Measurements from ENCODE around the gene TFEB. TPM values are rescaled to one million over a fixed set of nuclear protein-coding genes. Genes with fewer than 3 reads are reported as not detected.

TFEB gene
- total and polyA plus RNA-seq, 10 of the 15 experiments (the other 5 are each of a cell fraction or from before 2014, with no cell fraction given): 0.84 to 108 (median 60.8) TPM

DNA sequence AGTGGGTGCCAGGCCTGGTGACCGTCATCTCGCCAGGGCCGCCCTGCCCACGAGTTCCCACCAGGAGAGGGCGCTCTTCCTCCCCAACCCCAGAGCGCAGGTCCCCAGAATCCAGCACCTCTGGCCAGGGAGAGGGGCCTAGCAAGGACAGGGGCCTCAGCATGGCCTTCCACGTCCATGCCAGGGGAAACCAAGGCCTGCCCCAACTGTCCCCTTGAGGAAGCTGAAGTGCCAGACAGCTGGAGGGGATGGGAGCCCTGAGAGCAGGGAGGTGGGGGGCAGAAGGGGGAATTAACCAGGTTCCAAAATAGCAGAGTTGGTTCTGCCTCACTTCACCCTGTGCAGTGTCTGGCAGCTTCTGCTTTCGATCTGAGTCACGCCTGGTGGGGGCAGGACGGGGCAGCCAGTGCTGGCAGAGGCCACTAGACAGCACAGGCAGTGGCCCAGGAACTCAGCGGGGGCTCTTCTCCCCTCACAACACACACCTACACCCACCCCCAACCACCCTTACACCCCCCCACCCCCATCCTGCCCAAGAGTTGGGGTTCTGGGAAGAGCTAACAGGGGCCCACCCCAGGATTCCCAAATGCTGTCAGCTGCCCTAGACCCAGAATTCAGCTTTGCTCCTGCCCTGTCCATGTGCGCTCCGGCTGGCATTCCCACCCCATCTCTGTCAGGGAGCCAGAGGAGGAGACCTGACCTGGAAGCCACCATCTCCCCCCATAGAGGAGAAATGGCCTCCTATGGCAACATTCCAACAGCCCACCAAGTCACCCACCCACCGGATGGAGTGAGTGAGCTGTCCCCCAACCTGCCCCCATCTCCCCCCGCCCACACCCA lies 29.2 kb downstream of the TFEB start (continued):
- TF ChIP-seq SMARCA5 (IDR thresholded peaks at IDR 0.05): peak; percentile 95
- TF ChIP-seq ZNF217 (IDR thresholded peaks at IDR 0.05): peak; percentile 88
- TF ChIP-seq KLF5 (IDR thresholded peaks at IDR 0.05; ENCODE audit: partially characterized antibody): peak; percentile 56
- no peak for TF ChIP-seq RUNX3 (IDR thresholded peaks at IDR 0.05; ENCODE audit: low read length)
- TF ChIP-seq POLR2AphosphoS2 (IDR thresholded peaks at IDR 0.05; ENCODE audit: low read depth, low read length): peak; percentile 52; the same call in 1 of the 2 replicates
- TF ChIP-seq ZBED1 (IDR thresholded peaks at IDR 0.05; ENCODE audit: borderline replicate concordance): peak; percentile 94; the same call in 1 of the 2 replicates
- TF ChIP-seq TCF3 (IDR thresholded peaks at IDR 0.05; ENCODE audit: borderline replicate concordance, insufficient read depth, low read depth, low read length): peak; percentile 85
- TF ChIP-seq, protein P1, sequence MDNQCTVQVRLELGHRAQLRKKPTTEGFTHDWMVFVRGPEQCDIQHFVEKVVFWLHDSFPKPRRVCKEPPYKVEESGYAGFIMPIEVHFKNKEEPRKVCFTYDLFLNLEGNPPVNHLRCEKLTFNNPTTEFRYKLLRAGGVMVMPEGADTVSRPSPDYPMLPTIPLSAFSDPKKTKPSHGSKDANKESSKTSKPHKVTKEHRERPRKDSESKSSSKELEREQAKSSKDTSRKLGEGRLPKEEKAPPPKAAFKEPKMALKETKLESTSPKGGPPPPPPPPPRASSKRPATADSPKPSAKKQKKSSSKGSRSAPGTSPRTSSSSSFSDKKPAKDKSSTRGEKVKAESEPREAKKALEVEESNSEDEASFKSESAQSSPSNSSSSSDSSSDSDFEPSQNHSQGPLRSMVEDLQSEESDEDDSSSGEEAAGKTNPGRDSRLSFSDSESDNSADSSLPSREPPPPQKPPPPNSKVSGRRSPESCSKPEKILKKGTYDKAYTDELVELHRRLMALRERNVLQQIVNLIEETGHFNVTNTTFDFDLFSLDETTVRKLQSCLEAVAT (IDR thresholded peaks at IDR 0.05): peak; percentile 89
- peak; percentile 90 for TF ChIP-seq POU2F2 (IDR thresholded peaks at IDR 0.05; ENCODE audit: borderline replicate concordance, low read depth, low read length)
- TF ChIP-seq, protein P2, sequence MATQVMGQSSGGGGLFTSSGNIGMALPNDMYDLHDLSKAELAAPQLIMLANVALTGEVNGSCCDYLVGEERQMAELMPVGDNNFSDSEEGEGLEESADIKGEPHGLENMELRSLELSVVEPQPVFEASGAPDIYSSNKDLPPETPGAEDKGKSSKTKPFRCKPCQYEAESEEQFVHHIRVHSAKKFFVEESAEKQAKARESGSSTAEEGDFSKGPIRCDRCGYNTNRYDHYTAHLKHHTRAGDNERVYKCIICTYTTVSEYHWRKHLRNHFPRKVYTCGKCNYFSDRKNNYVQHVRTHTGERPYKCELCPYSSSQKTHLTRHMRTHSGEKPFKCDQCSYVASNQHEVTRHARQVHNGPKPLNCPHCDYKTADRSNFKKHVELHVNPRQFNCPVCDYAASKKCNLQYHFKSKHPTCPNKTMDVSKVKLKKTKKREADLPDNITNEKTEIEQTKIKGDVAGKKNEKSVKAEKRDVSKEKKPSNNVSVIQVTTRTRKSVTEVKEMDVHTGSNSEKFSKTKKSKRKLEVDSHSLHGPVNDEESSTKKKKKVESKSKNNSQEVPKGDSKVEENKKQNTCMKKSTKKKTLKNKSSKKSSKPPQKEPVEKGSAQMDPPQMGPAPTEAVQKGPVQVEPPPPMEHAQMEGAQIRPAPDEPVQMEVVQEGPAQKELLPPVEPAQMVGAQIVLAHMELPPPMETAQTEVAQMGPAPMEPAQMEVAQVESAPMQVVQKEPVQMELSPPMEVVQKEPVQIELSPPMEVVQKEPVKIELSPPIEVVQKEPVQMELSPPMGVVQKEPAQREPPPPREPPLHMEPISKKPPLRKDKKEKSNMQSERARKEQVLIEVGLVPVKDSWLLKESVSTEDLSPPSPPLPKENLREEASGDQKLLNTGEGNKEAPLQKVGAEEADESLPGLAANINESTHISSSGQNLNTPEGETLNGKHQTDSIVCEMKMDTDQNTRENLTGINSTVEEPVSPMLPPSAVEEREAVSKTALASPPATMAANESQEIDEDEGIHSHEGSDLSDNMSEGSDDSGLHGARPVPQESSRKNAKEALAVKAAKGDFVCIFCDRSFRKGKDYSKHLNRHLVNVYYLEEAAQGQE (IDR thresholded peaks at IDR 0.05; ENCODE audit: low read depth, low read length): peak; percentile 25; the same call in 1 of the 2 replicates
- TF ChIP-seq, protein P3, sequence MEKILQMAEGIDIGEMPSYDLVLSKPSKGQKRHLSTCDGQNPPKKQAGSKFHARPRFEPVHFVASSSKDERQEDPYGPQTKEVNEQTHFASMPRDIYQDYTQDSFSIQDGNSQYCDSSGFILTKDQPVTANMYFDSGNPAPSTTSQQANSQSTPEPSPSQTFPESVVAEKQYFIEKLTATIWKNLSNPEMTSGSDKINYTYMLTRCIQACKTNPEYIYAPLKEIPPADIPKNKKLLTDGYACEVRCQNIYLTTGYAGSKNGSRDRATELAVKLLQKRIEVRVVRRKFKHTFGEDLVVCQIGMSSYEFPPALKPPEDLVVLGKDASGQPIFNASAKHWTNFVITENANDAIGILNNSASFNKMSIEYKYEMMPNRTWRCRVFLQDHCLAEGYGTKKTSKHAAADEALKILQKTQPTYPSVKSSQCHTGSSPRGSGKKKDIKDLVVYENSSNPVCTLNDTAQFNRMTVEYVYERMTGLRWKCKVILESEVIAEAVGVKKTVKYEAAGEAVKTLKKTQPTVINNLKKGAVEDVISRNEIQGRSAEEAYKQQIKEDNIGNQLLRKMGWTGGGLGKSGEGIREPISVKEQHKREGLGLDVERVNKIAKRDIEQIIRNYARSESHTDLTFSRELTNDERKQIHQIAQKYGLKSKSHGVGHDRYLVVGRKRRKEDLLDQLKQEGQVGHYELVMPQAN (conservative IDR thresholded peaks at IDR 0.05): peak; percentile 94
- TF ChIP-seq MEF2A (IDR thresholded peaks at IDR 0.05; ENCODE audit: insufficient read depth, low read depth, low read length): peak; percentile 98
- TF ChIP-seq MXI1 (IDR thresholded peaks at IDR 0.05; ENCODE audit: low read depth, low read length): 0 out of 2 replicates have a peak, but pooled peaks have one; percentile 44
- TF ChIP-seq, protein P4, sequence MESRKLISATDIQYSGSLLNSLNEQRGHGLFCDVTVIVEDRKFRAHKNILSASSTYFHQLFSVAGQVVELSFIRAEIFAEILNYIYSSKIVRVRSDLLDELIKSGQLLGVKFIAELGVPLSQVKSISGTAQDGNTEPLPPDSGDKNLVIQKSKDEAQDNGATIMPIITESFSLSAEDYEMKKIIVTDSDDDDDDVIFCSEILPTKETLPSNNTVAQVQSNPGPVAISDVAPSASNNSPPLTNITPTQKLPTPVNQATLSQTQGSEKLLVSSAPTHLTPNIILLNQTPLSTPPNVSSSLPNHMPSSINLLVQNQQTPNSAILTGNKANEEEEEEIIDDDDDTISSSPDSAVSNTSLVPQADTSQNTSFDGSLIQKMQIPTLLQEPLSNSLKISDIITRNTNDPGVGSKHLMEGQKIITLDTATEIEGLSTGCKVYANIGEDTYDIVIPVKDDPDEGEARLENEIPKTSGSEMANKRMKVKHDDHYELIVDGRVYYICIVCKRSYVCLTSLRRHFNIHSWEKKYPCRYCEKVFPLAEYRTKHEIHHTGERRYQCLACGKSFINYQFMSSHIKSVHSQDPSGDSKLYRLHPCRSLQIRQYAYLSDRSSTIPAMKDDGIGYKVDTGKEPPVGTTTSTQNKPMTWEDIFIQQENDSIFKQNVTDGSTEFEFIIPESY (IDR thresholded peaks at IDR 0.05): 0 out of 2 replicates have a peak, but pooled peaks have one; percentile 34
- TF ChIP-seq SREBF2 (IDR thresholded peaks at IDR 0.05; ENCODE audit: low read length): no peak
- peak; percentile 83 for TF ChIP-seq ZNF207 (IDR thresholded peaks at IDR 0.05; ENCODE audit: borderline replicate concordance)
- TF ChIP-seq ZNF24 (IDR thresholded peaks at IDR 0.05): 0 out of 2 replicates have a peak, but pooled peaks have one; percentile 26
- TF ChIP-seq NR2C1 (IDR thresholded peaks at IDR 0.05): no peak
- TF ChIP-seq MYC (IDR thresholded peaks at IDR 0.05; ENCODE audit: insufficient read depth, insufficient read length, insufficient replicate concordance, low read length, severe bottlenecking): peak; percentile 49

All from GM12878 (cell line).